ENCODE results near the gene SEL1L2. TPM values are rescaled to one million over a fixed set of nuclear protein-coding genes. Genes with fewer than 3 reads are reported as not detected.

Gene SEL1L2
- total RNA-seq, 4 donors from 2014 or later = not detected

DNA sequence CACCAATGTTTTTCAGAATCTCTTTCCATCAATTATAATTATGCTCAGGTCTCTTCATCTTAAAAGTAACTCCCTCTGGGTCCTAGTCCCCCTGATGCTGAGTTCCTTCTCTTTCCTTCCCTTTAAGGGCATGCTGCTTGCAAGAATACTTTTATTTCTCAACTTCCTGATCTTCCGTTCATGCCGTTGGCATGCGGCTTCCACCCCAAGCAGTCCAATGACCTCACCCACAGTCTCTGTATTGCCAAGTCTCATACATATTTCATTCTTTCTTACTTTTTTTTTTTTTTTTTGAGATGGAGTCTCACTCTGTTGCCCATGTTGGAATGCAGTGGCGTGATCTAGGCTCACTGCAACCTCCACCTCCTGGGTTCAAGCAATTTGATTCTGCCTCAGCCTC is 122.1 kb downstream of the SEL1L2 start:
- WGBS, 2 donors = 38 to 49% methylated on average over 4 of the region's 4 CpGs
- intact Hi-C loops (cut with DNase I) = no loop called here
- TF ChIP-seq POLR2A (IDR thresholded peaks at IDR 0.05) = no peak
- TF ChIP-seq, protein P1, sequence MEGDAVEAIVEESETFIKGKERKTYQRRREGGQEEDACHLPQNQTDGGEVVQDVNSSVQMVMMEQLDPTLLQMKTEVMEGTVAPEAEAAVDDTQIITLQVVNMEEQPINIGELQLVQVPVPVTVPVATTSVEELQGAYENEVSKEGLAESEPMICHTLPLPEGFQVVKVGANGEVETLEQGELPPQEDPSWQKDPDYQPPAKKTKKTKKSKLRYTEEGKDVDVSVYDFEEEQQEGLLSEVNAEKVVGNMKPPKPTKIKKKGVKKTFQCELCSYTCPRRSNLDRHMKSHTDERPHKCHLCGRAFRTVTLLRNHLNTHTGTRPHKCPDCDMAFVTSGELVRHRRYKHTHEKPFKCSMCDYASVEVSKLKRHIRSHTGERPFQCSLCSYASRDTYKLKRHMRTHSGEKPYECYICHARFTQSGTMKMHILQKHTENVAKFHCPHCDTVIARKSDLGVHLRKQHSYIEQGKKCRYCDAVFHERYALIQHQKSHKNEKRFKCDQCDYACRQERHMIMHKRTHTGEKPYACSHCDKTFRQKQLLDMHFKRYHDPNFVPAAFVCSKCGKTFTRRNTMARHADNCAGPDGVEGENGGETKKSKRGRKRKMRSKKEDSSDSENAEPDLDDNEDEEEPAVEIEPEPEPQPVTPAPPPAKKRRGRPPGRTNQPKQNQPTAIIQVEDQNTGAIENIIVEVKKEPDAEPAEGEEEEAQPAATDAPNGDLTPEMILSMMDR (IDR thresholded peaks at IDR 0.05) = no peak
- Histone ChIP-seq H3K9me3 (no peaks in the 10 kb centered on the region), H3K36me3 (no peaks in the 10 kb centered on the region), H3K4me3 (no peak overlapping the region), H3K27ac (peak overlapping the region in 3 of 4 donors; percentile 53 to 86 (median 71)), H3K4me1 (peaks cover 0 to 17% (median 0%) of the 10 kb centered on the region in 3 donors), H3K27me3 (no peaks in the 10 kb centered on the region)
- DNase-seq = no peak

GRCh38 chr20:13865791-13866351 is 124.5 kb downstream of the SEL1L2 start:
- WGBS, 2 donors = 14 to 18% methylated on average over 5 of the region's 5 CpGs
- no peak for DNase-seq
- Histone ChIP-seq H3K4me3 (no peak overlapping the region), H3K36me3 (no peaks in the 10 kb centered on the region), H3K4me1 (peaks cover 0 to 17% (median 0%) of the 10 kb centered on the region in 3 donors), H3K27ac (peak overlapping the region in 3 of 4 donors; percentile 16 to 86 (median 71)), H3K9me3 (no peaks in the 10 kb centered on the region), H3K27me3 (no peaks in the 10 kb centered on the region)
- TF ChIP-seq POLR2A (IDR thresholded peaks at IDR 0.05) = no peak
- TF ChIP-seq, protein P1 (IDR thresholded peaks at IDR 0.05) = no peak
- intact Hi-C loops (cut with DNase I) = no loop called here

DNA sequence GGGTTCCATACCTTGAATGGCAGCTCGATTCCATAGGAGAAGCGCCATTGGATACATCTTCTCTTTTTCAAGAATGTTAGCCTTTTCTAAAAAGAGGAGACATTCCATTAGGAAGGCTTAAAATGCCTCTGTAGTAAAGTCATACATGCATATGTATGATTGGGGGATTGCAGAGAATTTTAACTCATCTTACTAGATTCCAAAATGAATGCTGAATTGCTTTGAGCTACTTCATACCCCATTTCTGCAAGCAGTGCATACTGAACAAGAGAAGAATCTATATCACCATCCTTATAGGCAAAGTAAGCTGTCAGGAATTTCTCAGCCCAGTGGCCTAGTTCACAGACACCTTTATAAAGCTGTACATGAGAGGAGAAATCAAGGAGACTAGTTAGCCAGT is 125.3 kb downstream of the SEL1L2 start:
- Histone ChIP-seq H3K36me3 (no peaks in the 10 kb centered on the region), H3K9me3 (no peaks in the 10 kb centered on the region), H3K27me3 (no peaks in the 10 kb centered on the region), H3K4me3 (no peak overlapping the region), H3K27ac (peak overlapping the region in 3 of 4 donors; percentile 16 to 72 (median 71)), H3K4me1 (peaks cover 0 to 17% (median 0%) of the 10 kb centered on the region in 3 donors)
- intact Hi-C loops (cut with DNase I) = no loop called here
- 64 to 81% methylated on average over 2 of the region's 2 CpGs for WGBS, 2 donors
- TF ChIP-seq, protein P1 (IDR thresholded peaks at IDR 0.05) = no peak
- TF ChIP-seq POLR2A (IDR thresholded peaks at IDR 0.05) = no peak
- DNase-seq = no peak

GRCh38 chr20:13863244-13863643 is 127.2 kb downstream of the SEL1L2 start:
- Histone ChIP-seq H3K4me1 (peaks cover 0 to 17% (median 0%) of the 10 kb centered on the region in 3 donors), H3K27me3 (no peaks in the 10 kb centered on the region), H3K36me3 (no peaks in the 10 kb centered on the region), H3K9me3 (no peaks in the 10 kb centered on the region), H3K4me3 (no peak overlapping the region), H3K27ac (no peak overlapping the region)
- intact Hi-C loops (cut with DNase I) = no loop called here
- TF ChIP-seq, protein P1 (IDR thresholded peaks at IDR 0.05) = no peak
- no peak for TF ChIP-seq POLR2A (IDR thresholded peaks at IDR 0.05)
- 33 to 56% methylated on average over 1 of the region's 1 CpG for WGBS, 2 donors
- no peak for DNase-seq

DNA sequence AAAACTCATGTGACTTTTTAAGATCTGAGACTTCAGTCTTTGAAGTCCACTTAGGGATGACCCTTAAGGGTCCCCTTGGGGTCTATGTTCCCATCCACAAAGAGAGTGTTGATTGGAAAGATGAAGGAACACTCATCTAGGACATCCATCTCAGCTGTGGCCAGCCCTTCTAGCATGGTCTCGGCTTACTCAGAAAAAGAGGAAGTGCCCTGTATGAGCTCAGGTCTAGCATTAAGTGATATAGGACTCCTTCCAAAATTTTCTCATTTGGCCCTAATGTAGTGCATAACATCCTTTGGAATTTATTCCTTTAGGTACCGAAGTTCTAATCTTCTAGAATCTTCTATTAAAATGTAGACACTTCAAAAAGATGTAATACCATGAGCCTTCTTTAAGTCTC is 128.2 kb downstream of the SEL1L2 start:
- Histone ChIP-seq H3K27me3 (no peaks in the 10 kb centered on the region), H3K27ac (no peak overlapping the region), H3K9me3 (no peaks in the 10 kb centered on the region), H3K4me1 (peaks cover 0 to 20% (median 0%) of the 10 kb centered on the region in 3 donors), H3K4me3 (no peak overlapping the region), H3K36me3 (no peaks in the 10 kb centered on the region)
- 80 to 90% methylated on average over 2 of the region's 2 CpGs for WGBS, 2 donors
- intact Hi-C loops (cut with DNase I) = no loop called here
- DNase-seq = no peak
- no peak for TF ChIP-seq POLR2A (IDR thresholded peaks at IDR 0.05)
- TF ChIP-seq, protein P1 (IDR thresholded peaks at IDR 0.05) = no peak

Measured in esophagus squamous epithelium (tissue), 5 donors.